ENCODE measurements around the gene KRTAP10-4. TPM values are rescaled to one million over a fixed set of nuclear protein-coding genes. Genes with fewer than 3 reads are reported as not detected.

KRTAP10-4 gene
- total and polyA plus RNA-seq, 2 donors (not counting 3 experiments of a cell fraction or from before 2014, with no cell fraction given) = not detected

DNA sequence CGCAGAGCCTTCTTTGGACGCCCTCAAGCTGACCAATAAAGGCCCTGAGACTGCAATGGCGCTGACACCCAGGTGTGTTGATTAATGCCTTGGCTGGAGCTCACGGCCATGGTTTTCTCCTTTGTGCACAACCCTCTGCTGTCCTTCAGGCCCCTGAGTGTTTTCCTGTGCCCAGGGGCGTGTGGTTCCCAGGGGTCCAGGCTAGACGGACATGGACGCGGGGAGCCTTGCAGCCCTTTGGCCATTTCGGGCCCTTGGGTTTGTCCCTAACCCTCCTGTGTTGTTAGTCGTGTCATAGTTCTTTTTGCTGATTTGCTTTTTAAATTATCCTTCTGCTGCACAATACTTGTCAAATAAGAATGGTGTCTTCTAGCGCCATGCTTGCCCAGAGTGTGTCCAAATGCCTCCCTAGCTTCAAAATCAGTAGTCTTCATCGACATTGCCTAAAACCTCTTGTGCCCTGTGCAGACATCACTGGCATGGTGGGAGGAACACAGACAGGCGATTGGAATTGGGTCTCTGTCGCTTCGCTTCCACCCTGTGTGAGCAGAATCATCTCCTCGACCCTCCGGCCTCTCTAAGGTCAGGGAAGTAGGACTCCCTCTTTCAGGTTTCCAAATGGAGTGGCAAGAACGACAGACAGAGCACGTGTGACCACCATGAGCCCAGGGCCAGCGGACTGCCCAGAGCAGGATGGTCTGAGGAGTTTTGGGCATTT is 1.9 kb downstream of the KRTAP10-4 start:
- Histone ChIP-seq H3K4me2 (ENCODE audit: insufficient read depth, low read length) (no peak overlapping the region), H3K4me1 (ENCODE audit: control insufficient read depth, extremely low read depth, insufficient read depth, low read length) (no peaks in the 10 kb centered on the region), H3K9me1 (replicated peaks; ENCODE audit: control insufficient read depth, extremely low read depth, insufficient read depth, low read length) (no peaks in the 10 kb centered on the region), H3K4me3 (replicated peaks in 1 of 3; ENCODE audit: insufficient read depth in 1 of 3, low read depth in 1 of 3, low read length in 3 of 3) (no peak overlapping the region), H4K20me1 (replicated peaks; ENCODE audit: control insufficient read depth, extremely low read depth, insufficient read depth, low read length) (no peaks in the 10 kb centered on the region), H3K27me3 (ENCODE audit: control insufficient read depth in 2 of 2, insufficient read depth in 2 of 2, low read length in 2 of 2) (no peaks in the 10 kb centered on the region), H3K9ac (replicated peaks; ENCODE audit: extremely low read depth, insufficient read depth, low read length) (no peak overlapping the region), H3K27ac (ENCODE audit: insufficient read depth, low read depth, low read length) (no peak overlapping the region), H3K9me3 (replicated peaks; ENCODE audit: control insufficient read depth, insufficient read depth, low read length) (no peaks in the 10 kb centered on the region), H3K79me2 (ENCODE audit: control insufficient read depth, insufficient read depth, low read length) (no peaks in the 10 kb centered on the region), H2AFZ (ENCODE audit: low read depth, low read length) (no peak overlapping the region), H3K36me3 (ENCODE audit: control insufficient read depth in 2 of 2, extremely low read depth in 1 of 2, insufficient read depth in 2 of 2, low read length in 2 of 2) (no peaks in the 10 kb centered on the region)
- POLR2A ChIA-PET = no interaction called here
- TF ChIP-seq, protein P1, sequence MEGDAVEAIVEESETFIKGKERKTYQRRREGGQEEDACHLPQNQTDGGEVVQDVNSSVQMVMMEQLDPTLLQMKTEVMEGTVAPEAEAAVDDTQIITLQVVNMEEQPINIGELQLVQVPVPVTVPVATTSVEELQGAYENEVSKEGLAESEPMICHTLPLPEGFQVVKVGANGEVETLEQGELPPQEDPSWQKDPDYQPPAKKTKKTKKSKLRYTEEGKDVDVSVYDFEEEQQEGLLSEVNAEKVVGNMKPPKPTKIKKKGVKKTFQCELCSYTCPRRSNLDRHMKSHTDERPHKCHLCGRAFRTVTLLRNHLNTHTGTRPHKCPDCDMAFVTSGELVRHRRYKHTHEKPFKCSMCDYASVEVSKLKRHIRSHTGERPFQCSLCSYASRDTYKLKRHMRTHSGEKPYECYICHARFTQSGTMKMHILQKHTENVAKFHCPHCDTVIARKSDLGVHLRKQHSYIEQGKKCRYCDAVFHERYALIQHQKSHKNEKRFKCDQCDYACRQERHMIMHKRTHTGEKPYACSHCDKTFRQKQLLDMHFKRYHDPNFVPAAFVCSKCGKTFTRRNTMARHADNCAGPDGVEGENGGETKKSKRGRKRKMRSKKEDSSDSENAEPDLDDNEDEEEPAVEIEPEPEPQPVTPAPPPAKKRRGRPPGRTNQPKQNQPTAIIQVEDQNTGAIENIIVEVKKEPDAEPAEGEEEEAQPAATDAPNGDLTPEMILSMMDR (IDR thresholded peaks at IDR 0.05; ENCODE audit: extremely low read depth in 1 of 2, insufficient read depth in 1 of 2, low read depth in 1 of 2, low read length in 2 of 2) = no peak
- TF ChIP-seq MYC (IDR thresholded peaks at IDR 0.05; ENCODE audit: low read depth, low read length) = no peak
- no peak for TF ChIP-seq EZH2 (IDR thresholded peaks at IDR 0.05; ENCODE audit: borderline replicate concordance, low read depth, low read length, severe bottlenecking)
- no peak for TF ChIP-seq FOS (IDR thresholded peaks at IDR 0.05; ENCODE audit: borderline replicate concordance, insufficient read depth, low read length)
- TF ChIP-seq, protein P2, sequence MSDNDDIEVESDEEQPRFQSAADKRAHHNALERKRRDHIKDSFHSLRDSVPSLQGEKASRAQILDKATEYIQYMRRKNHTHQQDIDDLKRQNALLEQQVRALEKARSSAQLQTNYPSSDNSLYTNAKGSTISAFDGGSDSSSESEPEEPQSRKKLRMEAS (IDR thresholded peaks at IDR 0.05; ENCODE audit: insufficient read depth, insufficient read length) = no peak
- TF ChIP-seq POLR2A (IDR thresholded peaks at IDR 0.05; ENCODE audit: low read depth, low read length) = no peak
- no peak for TF ChIP-seq GATA2 (IDR thresholded peaks at IDR 0.05; ENCODE audit: insufficient read depth, insufficient read length, low read depth, low read length)
- TF ChIP-seq POLR2AphosphoS5 (IDR thresholded peaks at IDR 0.05; ENCODE audit: insufficient read depth, low read depth, low read length) = no peak
- no peak for TF ChIP-seq JUN (IDR thresholded peaks at IDR 0.05; ENCODE audit: borderline replicate concordance, insufficient read depth, insufficient read length, low read depth)
- DNase-seq (ENCODE audit: low read depth, low spot score) = no peak
- intact Hi-C loops (cut with micrococcal nuclease) = no loop called here
- BruUV-seq (replicated peaks) = no TSS peak
- FAIRE-seq = no peak
- CTCF ChIA-PET = interaction anchor here (1.3 kb wide), 1 partner anchor 218 kb away, joined by 4 read pairs; no protein-coding TSS in a partner anchor
- dilution Hi-C loops (cut with MboI; ENCODE audit: extremely low pct_ligation_motif_present, low sequenced_read_pairs) = no loop called here

Measured in endothelial cell of umbilical vein (primary cell).